Natural killer cell treated with Interleukin-12 subunit alpha and Interleukin-12 subunit beta and Interleukin-15 and Interleukin-18, amount 100 ng/mL, for 72 hours (primary cell): ENCODE measurements around the gene MOB4. TPM values are rescaled to one million over a fixed set of nuclear protein-coding genes. Genes with fewer than 3 reads are reported as not detected.

Source experiments
- ATAC-seq, 2 donors: fragments of 150-1000 bp; cut with Tn5 transposase in 1 of 2; sonication (Bioruptor Pico), chemical (Tn5 transposase) in 1 of 2; 2 replicates each; pipeline ENCODE4 v1.10.0; 2021
- DNase-seq: peaks from one replicate; pipeline ENCODE4 v3.0.0; 2022; ENCODE audit warnings: low spot score
- H3K27ac Mint-ChIP-seq, 2 donors: 1 replicate in 1 of 2; 2 replicates in 1 of 2; pipeline ENCODE4 v1.8.0; 2022; ENCODE audit warnings: mixed read lengths in 2 of 2, mild to moderate bottlenecking in 1 of 2, moderate library complexity in 1 of 2
- H3K27me3 Mint-ChIP-seq, 2 donors: 1 replicate in 1 of 2; 2 replicates in 1 of 2; pipeline ENCODE4 v1.8.0; 2022; ENCODE audit warnings: mixed read lengths in 2 of 2
- H3K36me3 Mint-ChIP-seq: one replicate; pipeline ENCODE4 v1.8.0; 2022; ENCODE audit warnings: mixed read lengths
- H3K4me1 Mint-ChIP-seq, 2 donors: 1 replicate in 1 of 2; 2 replicates in 1 of 2; pipeline ENCODE4 v1.8.0; 2022; ENCODE audit warnings: low read depth in 2 of 2, mixed read lengths in 2 of 2, mild to moderate bottlenecking in 1 of 2
- H3K4me3 Mint-ChIP-seq: one replicate; pipeline ENCODE4 v1.8.0; 2022; ENCODE audit warnings: mixed read lengths
- H3K9me3 Mint-ChIP-seq: 2 replicates; pipeline ENCODE4 v1.8.0; 2022; ENCODE audit warnings: mixed read lengths
- total RNA-seq, 2 donors: library from RNA; stranded (reverse); gene quantifications; one replicate each; pipeline ENCODE4 v1.2.3, GENCODE V29; 2022

Gene MOB4
- total RNA-seq, 2 donors from 2014 or later, result 16.9 to 25.7 TPM

DNA sequence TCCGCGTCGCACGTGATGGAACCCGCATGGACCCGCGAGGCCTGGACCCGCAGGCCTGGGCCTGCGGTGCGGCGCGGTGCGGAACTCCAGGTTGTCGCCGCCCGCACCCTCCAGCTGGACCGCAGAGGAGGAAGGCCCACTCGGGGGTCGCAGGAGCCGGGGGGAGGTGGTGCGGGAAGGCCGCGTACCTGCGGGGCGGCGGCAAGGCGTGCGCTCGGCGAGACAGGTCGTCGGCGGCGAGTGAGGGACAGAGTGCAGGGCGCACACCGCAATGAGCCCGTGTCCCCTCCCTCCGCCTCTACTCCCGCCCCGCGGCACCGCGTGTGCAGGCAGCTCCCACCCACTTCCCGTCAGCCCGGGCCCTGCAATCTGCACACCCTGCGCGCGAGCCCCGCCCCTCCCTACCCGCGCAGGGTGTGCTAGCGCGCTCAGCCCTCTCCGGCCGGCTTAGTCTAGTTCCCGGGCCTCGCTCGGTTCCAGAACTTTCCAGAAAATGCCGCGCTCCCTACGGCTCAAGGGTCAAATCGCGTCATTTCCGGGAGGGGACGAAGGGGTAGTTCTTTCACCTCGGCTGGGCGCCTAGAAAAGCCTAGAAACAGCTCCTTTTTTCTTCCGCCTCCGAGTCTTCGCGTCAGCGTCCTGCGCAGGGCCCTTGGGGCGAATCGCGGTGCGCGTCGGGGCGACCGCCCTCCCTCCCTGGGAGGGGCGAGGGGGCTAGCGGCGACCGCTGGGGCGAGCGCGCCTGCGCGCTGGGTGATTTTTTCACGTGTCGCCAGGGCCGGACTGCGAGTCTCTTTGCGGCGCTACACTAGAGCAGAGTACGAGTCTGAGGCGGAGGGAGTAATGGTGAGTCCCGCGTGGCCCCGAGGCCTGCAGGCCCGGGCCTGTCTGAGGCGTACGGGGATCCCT, 16.0 kb upstream of the MOB4 start, which contains the start of the genes HSPD1 and HSPE1:
HSPD1 (minus strand) TSS at position 247 of the 909 bp plus-strand sequence. CDS start 992 bp downstream, outside the sequence.
HSPE1 (plus strand) TSS at position 786 of the 909 bp plus-strand sequence; CDS start at position 844, 58 bp downstream.
- peaks cover 24 to 44% of the 10 kb centered on the region in 2 donors for H3K4me1 Mint-ChIP-seq
- H3K9me3 Mint-ChIP-seq, result no peaks in the 10 kb centered on the region
- ATAC-seq (peak; percentile 95), DNase-seq (peak; percentile 99)
- peak within 1 kb of the TSS; percentile 86 to 95 for H3K27ac Mint-ChIP-seq
- peaks cover 45% of the 10 kb centered on the region for H3K36me3 Mint-ChIP-seq
- H3K27me3 Mint-ChIP-seq, result no peaks in the 10 kb centered on the region
- peak within 1 kb of the TSS; percentile 97 for H3K4me3 Mint-ChIP-seq

- peak in 1 of 2 donors; percentile 0 for ATAC-seq
- Mint-ChIP-seq H3K27me3 (no peaks in the 10 kb centered on the region), H3K4me3 (peak overlapping the region; percentile 97), H3K9me3 (no peaks in the 10 kb centered on the region), H3K4me1 (peaks cover 23 to 42% of the 10 kb centered on the region in 2 donors), H3K27ac (peak overlapping the region; percentile 86 to 95), H3K36me3 (peaks cover 43% of the 10 kb centered on the region)
- no peak for DNase-seq
These were observed 15.2 kb upstream of the MOB4 start for GRCh38 chr2:197500503-197501131.

GRCh38 chr2:197502201-197502600, 13.7 kb upstream of the MOB4 start:
- H3K27me3 Mint-ChIP-seq, result no peaks in the 10 kb centered on the region
- peak overlapping the region; percentile 86 to 95 for H3K27ac Mint-ChIP-seq
- ATAC-seq, result no peak
- peak overlapping the region; percentile 97 for H3K4me3 Mint-ChIP-seq
- H3K4me1 Mint-ChIP-seq, result peaks cover 19 to 34% of the 10 kb centered on the region in 2 donors
- peaks cover 31% of the 10 kb centered on the region for H3K36me3 Mint-ChIP-seq
- no peak for DNase-seq
- H3K9me3 Mint-ChIP-seq, result no peaks in the 10 kb centered on the region

- H3K4me3 Mint-ChIP-seq, result peak overlapping the region; percentile 97
- DNase-seq, result no peak
- peak overlapping the region; percentile 86 to 95 for H3K27ac Mint-ChIP-seq
- no peaks in the 10 kb centered on the region for H3K9me3 Mint-ChIP-seq
- no peaks in the 10 kb centered on the region for H3K27me3 Mint-ChIP-seq
- peaks cover 16 to 29% of the 10 kb centered on the region in 2 donors for H3K4me1 Mint-ChIP-seq
- H3K36me3 Mint-ChIP-seq, result peaks cover 26% of the 10 kb centered on the region
- no peak for ATAC-seq
These were observed 13.2 kb upstream of the MOB4 start for GRCh38 chr2:197502685-197503084.

GRCh38 chr2:197504000-197504399, 11.9 kb upstream of the MOB4 start:
- Mint-ChIP-seq H3K4me3 (no peak overlapping the region), H3K36me3 (peaks cover 23% of the 10 kb centered on the region), H3K27ac (no peak overlapping the region), H3K9me3 (no peaks in the 10 kb centered on the region), H3K27me3 (no peaks in the 10 kb centered on the region), H3K4me1 (peaks cover 9 to 22% of the 10 kb centered on the region in 2 donors)
- ATAC-seq, result no peak
- DNase-seq, result no peak

DNA sequence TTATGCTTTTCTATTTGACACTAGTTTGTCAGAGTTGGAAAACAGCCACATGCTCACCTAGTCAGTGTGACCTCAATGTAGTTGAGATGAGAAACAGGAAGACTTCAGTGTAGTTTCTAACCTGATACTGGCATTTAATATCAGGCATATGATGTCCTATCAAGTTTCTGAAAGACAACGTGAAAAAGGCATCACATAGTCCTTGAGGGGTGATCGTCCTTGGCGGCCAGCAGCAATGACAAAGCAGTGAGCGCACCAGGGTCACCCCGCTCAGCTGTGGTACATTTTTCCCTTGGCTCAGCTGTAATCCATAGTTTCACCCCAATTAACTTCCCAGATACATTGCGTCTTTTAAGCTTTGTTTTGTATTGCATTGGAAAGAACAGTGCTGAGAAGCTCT, 11.4 kb upstream of the MOB4 start:
- peaks cover 9 to 22% of the 10 kb centered on the region in 2 donors for H3K4me1 Mint-ChIP-seq
- ATAC-seq, result no peak
- DNase-seq, result no peak
- H3K9me3 Mint-ChIP-seq, result no peaks in the 10 kb centered on the region
- H3K36me3 Mint-ChIP-seq, result peaks cover 23% of the 10 kb centered on the region
- no peak overlapping the region for H3K27ac Mint-ChIP-seq
- H3K4me3 Mint-ChIP-seq, result no peak overlapping the region
- H3K27me3 Mint-ChIP-seq, result no peaks in the 10 kb centered on the region

DNA sequence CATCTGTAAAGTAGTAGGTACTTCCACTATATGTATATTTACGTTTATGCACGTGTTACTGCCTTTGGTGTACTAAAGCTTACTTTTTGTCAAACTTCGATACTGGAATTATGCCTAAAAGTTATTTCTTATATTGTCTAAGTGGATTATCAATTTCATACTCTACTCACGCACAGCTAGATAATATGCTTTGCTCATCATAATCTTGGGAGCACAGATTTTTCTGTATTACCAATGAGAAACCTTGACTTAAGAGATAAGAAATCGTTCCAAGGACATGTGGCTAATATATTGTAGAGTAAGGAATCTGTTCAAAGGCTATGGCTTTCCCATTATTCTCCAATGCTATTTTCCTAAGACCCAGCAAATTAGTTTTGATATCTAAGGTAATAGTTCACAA, 9.2 kb upstream of the MOB4 start:
- no peak for ATAC-seq
- peaks cover 14% of the 10 kb centered on the region for H3K36me3 Mint-ChIP-seq
- H3K4me1 Mint-ChIP-seq, result peaks cover 4 to 12% of the 10 kb centered on the region in 2 donors
- no peak overlapping the region for H3K4me3 Mint-ChIP-seq
- H3K9me3 Mint-ChIP-seq, result no peaks in the 10 kb centered on the region
- no peak for DNase-seq
- no peaks in the 10 kb centered on the region for H3K27me3 Mint-ChIP-seq
- H3K27ac Mint-ChIP-seq, result no peak overlapping the region

GRCh38 chr2:197513915-197514314, 2.0 kb upstream of the MOB4 start:
- ATAC-seq (no peak), DNase-seq (no peak)
- no peaks in the 10 kb centered on the region for H3K36me3 Mint-ChIP-seq
- H3K4me1 Mint-ChIP-seq, result peaks cover 22 to 27% of the 10 kb centered on the region in 2 donors
- H3K27ac Mint-ChIP-seq, result peak overlapping the region in 1 of 2 donors; percentile 98
- no peaks in the 10 kb centered on the region for H3K27me3 Mint-ChIP-seq
- H3K4me3 Mint-ChIP-seq, result no peak overlapping the region
- no peaks in the 10 kb centered on the region for H3K9me3 Mint-ChIP-seq

DNA sequence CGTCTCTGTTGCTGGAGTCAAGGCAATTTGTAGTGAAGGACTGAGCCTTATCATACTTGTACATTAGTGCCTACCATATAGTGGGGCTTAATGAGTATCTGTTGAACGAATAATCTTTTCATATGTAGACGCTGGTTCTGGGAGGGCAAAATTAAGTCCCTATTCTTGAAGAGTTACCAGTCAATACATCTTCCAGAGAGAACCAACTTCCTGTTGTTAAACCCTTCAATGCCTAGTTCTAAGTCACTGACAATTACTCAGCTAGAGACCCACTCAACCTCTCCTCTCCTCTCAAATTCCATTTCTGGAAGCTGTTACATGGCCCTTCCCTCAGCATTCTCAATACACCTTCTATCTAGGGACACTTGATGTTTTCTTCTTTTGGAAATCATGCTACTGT, 1.1 kb upstream of the MOB4 start:
- H3K27ac Mint-ChIP-seq, result peak overlapping the region; percentile 95 to 98
- H3K36me3 Mint-ChIP-seq, result no peaks in the 10 kb centered on the region
- H3K4me1 Mint-ChIP-seq, result peaks cover 22 to 27% of the 10 kb centered on the region in 2 donors
- no peak for ATAC-seq
- DNase-seq, result no peak
- no peaks in the 10 kb centered on the region for H3K9me3 Mint-ChIP-seq
- H3K4me3 Mint-ChIP-seq, result peak overlapping the region; percentile 93
- H3K27me3 Mint-ChIP-seq, result no peaks in the 10 kb centered on the region

DNA sequence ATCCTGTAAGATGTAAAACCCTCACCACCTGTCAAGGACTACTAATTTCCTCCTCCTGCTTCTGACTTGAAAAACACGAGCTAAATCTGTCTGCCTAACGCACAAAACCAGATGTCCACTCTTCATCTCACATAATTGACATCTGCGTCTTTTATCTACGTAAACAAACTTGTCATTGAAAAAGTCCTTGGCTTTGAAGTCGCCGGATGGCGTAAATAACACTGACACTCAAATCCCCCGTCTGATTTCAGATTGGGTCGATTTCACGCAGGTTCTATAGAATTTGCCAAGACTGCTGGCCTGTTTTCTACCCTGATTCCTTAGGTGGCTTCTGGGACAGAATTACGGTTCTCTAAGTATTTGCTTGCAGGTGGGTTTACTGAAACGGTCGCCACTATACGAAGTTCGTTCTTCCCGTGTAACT, 539 bp upstream of the MOB4 start:
- peak overlapping the region; percentile 95 to 98 for H3K27ac Mint-ChIP-seq
- ATAC-seq (peak in 1 of 2 donors; percentile 1), DNase-seq (no peak)
- no peaks in the 10 kb centered on the region for H3K9me3 Mint-ChIP-seq
- peaks cover 23 to 30% of the 10 kb centered on the region in 2 donors for H3K4me1 Mint-ChIP-seq
- H3K4me3 Mint-ChIP-seq, result peak overlapping the region; percentile 93
- peaks cover 2% of the 10 kb centered on the region for H3K36me3 Mint-ChIP-seq
- H3K27me3 Mint-ChIP-seq, result no peaks in the 10 kb centered on the region

- ATAC-seq (peak; percentile 1 to 3), DNase-seq (no peak)
These were observed 511 bp downstream of the MOB4 start for GRCh38 chr2:197516393-197516761.

GRCh38 chr2:197517150-197517549, 1.3 kb downstream of the MOB4 start:
- Mint-ChIP-seq H3K9me3 (no peaks in the 10 kb centered on the region), H3K4me3 (peak overlapping the region; percentile 93), H3K4me1 (peaks cover 30 to 33% of the 10 kb centered on the region in 2 donors), H3K27ac (peak overlapping the region; percentile 95 to 98), H3K36me3 (peaks cover 10% of the 10 kb centered on the region), H3K27me3 (no peaks in the 10 kb centered on the region)
- no peak for DNase-seq
- ATAC-seq, result no peak

More at GRCh38 chr2:197516393-197516761, 511 bp downstream of the MOB4 start:
- Mint-ChIP-seq H3K4me1 (peaks cover 30 to 33% of the 10 kb centered on the region in 2 donors), H3K9me3 (no peaks in the 10 kb centered on the region), H3K4me3 (peak overlapping the region; percentile 93), H3K36me3 (peaks cover 10% of the 10 kb centered on the region), H3K27ac (peak overlapping the region; percentile 95 to 98), H3K27me3 (no peaks in the 10 kb centered on the region)

GRCh38 chr2:197538412-197538811, 22.5 kb downstream of the MOB4 start:
- Mint-ChIP-seq H3K4me3 (no peak overlapping the region), H3K36me3 (peaks cover 20% of the 10 kb centered on the region), H3K27me3 (no peaks in the 10 kb centered on the region), H3K27ac (peak overlapping the region in 1 of 2 donors; percentile 40), H3K4me1 (peaks cover 10 to 35% of the 10 kb centered on the region in 2 donors), H3K9me3 (no peaks in the 10 kb centered on the region)
- DNase-seq (no peak), ATAC-seq (no peak)

DNA sequence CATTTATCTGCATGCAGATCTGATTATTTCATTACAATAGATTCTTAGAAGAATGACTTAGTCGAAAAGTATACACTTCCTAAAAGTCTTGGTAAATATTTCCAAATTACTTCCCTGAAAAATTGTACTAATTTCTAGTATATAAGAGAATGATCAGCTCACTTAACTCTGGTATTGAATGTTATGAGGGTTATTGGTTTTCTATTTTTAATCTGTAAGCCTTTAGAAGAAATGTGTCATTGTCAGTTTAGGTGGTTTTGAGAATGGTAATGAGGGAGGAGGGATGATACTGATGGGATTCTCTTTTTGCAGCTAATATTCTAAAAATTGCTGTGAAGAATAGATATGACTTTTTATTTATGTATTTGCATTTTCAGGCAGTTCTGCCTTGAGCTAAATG, 23.9 kb downstream of the MOB4 start:
- DNase-seq, result no peak
- no peak for ATAC-seq
- Mint-ChIP-seq H3K27ac (peak overlapping the region in 1 of 2 donors; percentile 40), H3K27me3 (no peaks in the 10 kb centered on the region), H3K4me3 (no peak overlapping the region), H3K4me1 (peaks cover 7 to 29% of the 10 kb centered on the region in 2 donors), H3K9me3 (no peaks in the 10 kb centered on the region), H3K36me3 (peaks cover 16% of the 10 kb centered on the region)
